Chondrocyte (in vitro differentiated cells): Measurements from ENCODE around the gene RND2. TPM values are rescaled to one million over a fixed set of nuclear protein-coding genes. Genes with fewer than 3 reads are reported as not detected.
"Not testable (repeated sequence)": the region's sequence is repeated elsewhere in the genome, so short reads cannot be mapped to it uniquely, and the experiment has no call there.

Source experiments
- DNase-seq: peaks from one replicate; pipeline ENCODE4 v3.0.0; 2021; ENCODE audit warnings: mixed read lengths, low spot score
- H3K27ac Mint-ChIP-seq: one replicate; pipeline ENCODE4 v1.8.0; 2021; ENCODE audit warnings: mild to moderate bottlenecking, moderate library complexity, mixed read lengths; ENCODE audit not compliant: unreplicated experiment
- H3K27me3 Mint-ChIP-seq: 2 replicates; pipeline ENCODE4 v1.8.0; 2021; ENCODE audit warnings: low read depth, mixed read lengths
- H3K36me3 Mint-ChIP-seq: 2 replicates; pipeline ENCODE4 v1.8.0; 2021; ENCODE audit warnings: low read depth, mixed read lengths
- H3K4me1 Mint-ChIP-seq: 2 replicates; pipeline ENCODE4 v1.8.0; 2021; ENCODE audit warnings: low read depth, mild to moderate bottlenecking, mixed read lengths
- H3K4me3 Mint-ChIP-seq: one replicate; pipeline ENCODE4 v1.8.0; 2021; ENCODE audit warnings: mild to moderate bottlenecking, moderate library complexity, mixed read lengths; ENCODE audit not compliant: unreplicated experiment
- H3K9me3 Mint-ChIP-seq: 2 replicates; pipeline ENCODE4 v1.8.0; 2021; ENCODE audit warnings: low read depth, mixed read lengths
- total RNA-seq: library from RNA; stranded (reverse); gene quantifications from 3 replicates; pipeline ENCODE4 v1.2.1, GENCODE V29; 2021
- TF ChIP-seq, protein P1 (sequence below): fragments of 200-600 bp; sonication (generic); IDR thresholded peaks from 2 replicates; pipeline ENCODE4 v1.5.0; 2021; ENCODE audit warnings: antibody characterized with exemption, mild to moderate bottlenecking, moderate library complexity

Gene RND2
- total RNA-seq, 1 donor from 2014 or later = 1.1 TPM

- Mint-ChIP-seq H3K4me3 (no peak overlapping the region), H3K4me1 (peaks cover 16% of the 10 kb centered on the region), H3K27ac (no peak overlapping the region), H3K9me3 (no peaks in the 10 kb centered on the region), H3K36me3 (peaks cover 29% of the 10 kb centered on the region), H3K27me3 (no peaks in the 10 kb centered on the region)
- DNase-seq = no peak
- TF ChIP-seq, protein P1, sequence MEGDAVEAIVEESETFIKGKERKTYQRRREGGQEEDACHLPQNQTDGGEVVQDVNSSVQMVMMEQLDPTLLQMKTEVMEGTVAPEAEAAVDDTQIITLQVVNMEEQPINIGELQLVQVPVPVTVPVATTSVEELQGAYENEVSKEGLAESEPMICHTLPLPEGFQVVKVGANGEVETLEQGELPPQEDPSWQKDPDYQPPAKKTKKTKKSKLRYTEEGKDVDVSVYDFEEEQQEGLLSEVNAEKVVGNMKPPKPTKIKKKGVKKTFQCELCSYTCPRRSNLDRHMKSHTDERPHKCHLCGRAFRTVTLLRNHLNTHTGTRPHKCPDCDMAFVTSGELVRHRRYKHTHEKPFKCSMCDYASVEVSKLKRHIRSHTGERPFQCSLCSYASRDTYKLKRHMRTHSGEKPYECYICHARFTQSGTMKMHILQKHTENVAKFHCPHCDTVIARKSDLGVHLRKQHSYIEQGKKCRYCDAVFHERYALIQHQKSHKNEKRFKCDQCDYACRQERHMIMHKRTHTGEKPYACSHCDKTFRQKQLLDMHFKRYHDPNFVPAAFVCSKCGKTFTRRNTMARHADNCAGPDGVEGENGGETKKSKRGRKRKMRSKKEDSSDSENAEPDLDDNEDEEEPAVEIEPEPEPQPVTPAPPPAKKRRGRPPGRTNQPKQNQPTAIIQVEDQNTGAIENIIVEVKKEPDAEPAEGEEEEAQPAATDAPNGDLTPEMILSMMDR = no peak
Observed at GRCh38 chr17:42991471-42991870, 33.6 kb upstream of the RND2 start.

GRCh38 chr17:42992872-42993271, 32.2 kb upstream of the RND2 start:
- no peak for DNase-seq
- Mint-ChIP-seq H3K4me1 (peaks cover 22% of the 10 kb centered on the region), H3K27ac (no peak overlapping the region), H3K36me3 (peaks cover 29% of the 10 kb centered on the region), H3K27me3 (no peaks in the 10 kb centered on the region), H3K9me3 (no peaks in the 10 kb centered on the region), H3K4me3 (no peak overlapping the region)
- TF ChIP-seq, protein P1 = no peak

- H3K27ac Mint-ChIP-seq, H3K4me3 Mint-ChIP-seq, H3K27me3 Mint-ChIP-seq, H3K9me3 Mint-ChIP-seq: not testable (repeated sequence)
- DNase-seq = peak; percentile 5
- H3K36me3 Mint-ChIP-seq = peaks cover 27% of the 10 kb centered on the region
- peaks cover 26% of the 10 kb centered on the region for H3K4me1 Mint-ChIP-seq
Observed at GRCh38 chr17:42993913-42994312, 31.1 kb upstream of the RND2 start.

DNA sequence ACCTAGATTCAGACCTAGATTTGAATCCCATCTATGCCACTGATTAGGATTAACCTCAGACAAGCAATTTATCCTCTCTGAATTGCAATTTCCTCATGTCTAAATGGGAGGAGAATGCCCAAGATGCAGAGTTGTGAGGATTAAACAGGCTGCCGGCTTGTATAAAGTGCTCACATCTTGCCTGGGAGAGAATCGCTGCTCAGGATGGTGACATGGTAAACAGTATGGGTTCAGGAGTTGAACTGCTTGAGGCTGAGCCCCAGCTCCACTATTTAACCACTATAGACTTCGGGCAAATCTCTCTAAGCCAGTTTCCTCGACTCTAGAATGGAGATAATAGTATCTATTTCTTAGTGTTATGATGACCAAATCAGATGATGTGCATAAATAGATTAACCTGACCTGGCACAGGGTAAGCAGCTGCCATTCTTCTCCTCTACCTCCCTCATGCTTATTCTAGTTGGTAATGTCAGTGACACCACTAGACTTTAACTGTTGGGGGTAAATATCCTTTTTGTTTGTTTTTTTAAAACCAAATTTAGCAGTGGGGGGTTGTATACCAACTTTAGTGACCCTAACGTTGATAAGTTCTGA, 27.5 kb upstream of the RND2 start:
- H3K9me3 Mint-ChIP-seq = no peaks in the 10 kb centered on the region
- H3K27ac Mint-ChIP-seq = peak overlapping the region; percentile 99
- peak overlapping the region; percentile 92 for H3K4me3 Mint-ChIP-seq
- peaks cover 37% of the 10 kb centered on the region for H3K4me1 Mint-ChIP-seq
- TF ChIP-seq, protein P1 = no peak
- no peak for DNase-seq
- no peaks in the 10 kb centered on the region for H3K27me3 Mint-ChIP-seq
- peaks cover 23% of the 10 kb centered on the region for H3K36me3 Mint-ChIP-seq

DNA sequence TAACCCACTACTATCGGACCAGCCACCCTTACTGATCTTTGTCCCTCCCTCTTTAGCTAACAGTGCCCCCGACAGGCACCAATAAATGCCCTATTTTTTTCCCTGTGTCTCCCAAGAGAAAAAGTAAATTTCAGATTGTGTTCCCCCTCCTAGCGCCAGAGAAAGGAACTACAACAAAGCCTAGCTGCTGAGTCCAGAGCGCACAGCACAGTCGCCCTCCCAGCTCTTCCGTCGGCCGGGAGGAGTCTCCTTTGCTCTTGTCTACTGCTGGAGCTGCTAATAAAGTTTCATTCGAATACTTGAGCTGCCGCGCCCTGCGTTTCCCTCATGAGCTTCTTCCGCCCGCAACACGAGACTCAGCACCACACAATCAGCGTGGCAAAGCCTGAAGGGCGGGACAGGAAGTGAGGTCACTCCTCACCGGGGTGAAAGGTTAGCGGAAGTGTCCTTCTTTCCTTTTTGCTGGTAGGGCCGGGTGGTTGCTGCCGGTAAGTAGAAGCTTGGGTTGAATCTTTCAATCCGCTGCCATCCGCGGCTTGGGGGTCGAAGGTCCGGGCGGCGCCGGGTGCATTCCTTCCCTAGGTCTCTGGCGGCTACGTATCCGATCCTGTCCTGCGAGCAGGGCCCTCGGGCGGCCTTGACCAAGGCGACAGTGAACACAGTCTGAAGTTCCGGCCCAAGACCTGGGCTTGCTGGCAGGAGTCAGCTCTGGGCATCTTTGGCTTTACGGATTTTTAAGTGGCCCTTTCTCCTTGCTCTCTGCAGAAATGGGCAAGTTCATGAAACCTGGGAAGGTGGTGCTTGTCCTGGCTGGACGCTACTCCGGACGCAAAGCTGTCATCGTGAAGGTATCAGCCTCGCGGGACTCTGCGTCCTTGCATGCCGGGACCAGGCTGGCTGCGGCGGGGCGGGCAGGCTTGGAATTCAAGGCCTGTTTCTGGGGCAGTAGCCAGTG, 26.8 kb upstream of the RND2 start, which contains the start of gene RPL27:
Gene RPL27, plus strand, starts transcription at position 436 of the 955 bp plus-strand sequence. Its CDS starts 332 bp downstream, at position 768.
- TF ChIP-seq, protein P1 = peak; percentile 86

More for the DNA sequence above, 26.8 kb upstream of the RND2 start, which contains the start of gene RPL27:
- Mint-ChIP-seq H3K36me3 (peaks cover 24% of the 10 kb centered on the region), H3K27ac (peak within 1 kb of the TSS; percentile 99), H3K9me3 (no peaks in the 10 kb centered on the region), H3K27me3 (no peaks in the 10 kb centered on the region), H3K4me3 (peak within 1 kb of the TSS; percentile 92), H3K4me1 (peaks cover 38% of the 10 kb centered on the region)
- peak; percentile 99 for DNase-seq
